GM19438 (cell line): ENCODE measurements around the gene ITIH5.
A peak's percentile ranks its signal among the peaks of the same experiment; 100 is the strongest.
"Not testable (repeated sequence)": the region's sequence is repeated elsewhere in the genome, so short reads cannot be mapped to it uniquely, and the experiment has no call there.

Experiments used
- ATAC-seq: cut with Tn5 transposase; IDR thresholded peaks from one replicate; pipeline ENCODE4 v1.9.1; 2021; ENCODE audit warnings: low read depth; ENCODE audit not compliant: unreplicated experiment

Gene ITIH5

GRCh38 chr10:7689591-7689990, 22.8 kb upstream of the ITIH5 start:
- no peak for ATAC-seq

DNA sequence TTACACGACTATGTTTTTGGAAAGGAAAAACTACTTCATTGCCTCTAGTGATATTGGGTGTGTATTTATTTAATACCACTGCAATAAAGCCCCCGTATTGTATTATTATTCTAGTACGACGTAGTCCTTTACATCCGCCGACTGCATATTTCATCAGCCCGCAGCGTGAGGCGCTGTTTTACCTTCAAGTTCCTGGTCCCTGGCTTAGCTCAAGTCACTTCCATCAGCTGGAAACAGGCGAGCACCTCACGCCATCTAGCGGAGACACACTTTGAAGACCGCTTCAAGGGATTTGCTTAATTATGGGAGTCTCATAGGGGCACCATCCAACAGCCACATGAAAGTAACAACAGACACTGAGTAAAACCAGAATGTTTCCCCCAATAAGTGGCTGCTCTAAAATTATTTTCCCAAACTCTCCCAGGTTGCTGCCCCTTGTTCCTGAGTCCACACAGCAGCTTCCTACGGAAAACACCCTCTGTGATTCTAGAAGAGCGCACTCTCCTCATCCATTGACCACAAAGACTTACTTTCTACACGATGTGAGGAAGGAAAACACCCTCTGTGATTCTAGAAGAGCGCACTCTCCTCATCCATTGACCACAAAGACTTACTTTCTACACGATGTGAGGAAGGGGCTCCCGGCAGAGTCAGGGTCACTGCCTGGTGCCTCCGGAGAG, 20.6 kb upstream of the ITIH5 start:
- peak; percentile 97 for ATAC-seq

GRCh38 chr10:7686351-7687171, 19.8 kb upstream of the ITIH5 start:
- no peak for ATAC-seq

DNA sequence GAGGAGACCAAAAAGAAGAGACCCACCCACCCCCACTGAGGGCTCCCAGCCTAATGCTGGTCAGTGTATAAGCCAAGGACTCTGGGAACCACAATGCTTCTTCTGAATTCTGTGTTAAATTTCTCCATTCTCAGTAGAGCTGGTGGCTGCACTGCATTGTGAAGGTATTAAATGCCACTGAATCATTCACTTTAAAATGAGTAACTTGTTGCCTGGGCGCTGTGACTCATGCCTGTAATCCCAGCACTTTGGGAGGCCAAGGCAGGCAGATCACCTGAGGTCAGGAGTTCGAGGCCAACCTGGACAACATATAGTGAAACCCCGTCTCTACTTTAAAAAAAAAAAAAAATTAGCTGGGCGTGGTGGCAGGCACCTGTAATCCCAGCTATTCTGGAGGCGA, 13.3 kb upstream of the ITIH5 start:
- not testable (repeated sequence) for ATAC-seq

GRCh38 chr10:7679256-7679655, 12.5 kb upstream of the ITIH5 start:
- ATAC-seq: no peak

GRCh38 chr10:7672341-7673134, 5.8 kb upstream of the ITIH5 start:
- ATAC-seq: no peak

DNA sequence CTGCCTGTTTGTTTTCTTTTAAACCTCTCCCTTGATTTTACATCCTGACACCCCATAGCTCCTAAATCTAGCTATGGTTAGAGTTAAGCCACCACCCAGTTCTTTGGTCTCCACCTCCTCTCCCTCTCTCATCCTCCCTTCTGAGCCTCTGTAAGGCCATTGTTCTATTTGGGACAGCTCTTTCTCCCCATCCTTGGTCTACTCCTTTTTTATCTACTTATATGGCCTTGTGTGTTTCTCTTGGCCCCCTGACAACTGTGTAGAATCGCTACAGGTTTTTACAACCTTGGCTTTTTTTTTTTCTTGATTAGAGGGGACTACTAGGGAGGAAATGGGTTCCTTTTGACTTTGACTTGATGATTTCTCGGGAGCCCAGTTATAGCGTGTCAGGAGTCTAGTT, 3.4 kb upstream of the ITIH5 start:
- ATAC-seq: no peak

DNA sequence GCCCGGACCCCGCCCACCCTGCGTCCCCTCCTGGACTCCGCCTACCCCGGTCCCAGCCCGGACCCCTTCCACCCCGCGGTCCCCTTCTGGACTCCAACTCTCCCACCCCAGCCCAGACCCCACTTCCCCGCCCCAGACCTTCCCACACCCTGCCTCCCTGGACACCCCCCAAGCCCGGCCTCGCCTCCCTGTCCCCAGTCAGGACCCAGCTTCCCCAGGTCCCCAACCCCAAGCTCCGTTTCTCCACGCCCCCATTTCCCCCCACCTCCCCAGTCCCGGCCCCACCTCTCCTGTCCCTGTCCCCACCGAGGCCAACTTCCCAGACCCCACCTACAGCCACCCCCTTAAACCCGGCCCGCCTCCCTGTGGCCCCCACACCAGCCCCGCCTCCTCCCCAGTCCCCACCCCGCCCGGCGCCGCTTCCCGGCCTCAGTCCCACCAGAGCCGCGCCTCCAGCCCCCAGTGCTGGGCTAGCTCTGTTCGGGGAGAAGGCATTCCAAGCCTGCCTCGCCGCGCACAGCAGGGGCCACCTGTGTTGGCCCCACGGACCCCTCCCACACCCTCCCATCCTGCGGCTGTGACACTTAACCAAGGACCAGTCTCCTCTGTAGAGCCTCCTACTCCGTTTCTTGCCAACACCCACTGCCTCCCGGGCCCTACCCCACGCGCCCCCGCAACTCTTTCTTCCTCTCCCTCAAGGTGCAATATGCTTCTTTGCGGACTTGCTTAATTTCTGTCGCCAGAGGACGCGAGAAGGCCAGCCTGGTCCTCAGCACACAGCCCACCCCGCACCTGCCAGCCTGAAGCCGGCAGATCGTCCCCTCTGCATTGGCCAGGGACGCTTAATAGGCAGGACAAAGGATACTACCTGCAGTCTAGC, 736 bp upstream of the ITIH5 start:
- ATAC-seq: no peak

- ATAC-seq: no peak
These were observed 999 bp downstream of the ITIH5 start for GRCh38 chr10:7665767-7666166.

DNA sequence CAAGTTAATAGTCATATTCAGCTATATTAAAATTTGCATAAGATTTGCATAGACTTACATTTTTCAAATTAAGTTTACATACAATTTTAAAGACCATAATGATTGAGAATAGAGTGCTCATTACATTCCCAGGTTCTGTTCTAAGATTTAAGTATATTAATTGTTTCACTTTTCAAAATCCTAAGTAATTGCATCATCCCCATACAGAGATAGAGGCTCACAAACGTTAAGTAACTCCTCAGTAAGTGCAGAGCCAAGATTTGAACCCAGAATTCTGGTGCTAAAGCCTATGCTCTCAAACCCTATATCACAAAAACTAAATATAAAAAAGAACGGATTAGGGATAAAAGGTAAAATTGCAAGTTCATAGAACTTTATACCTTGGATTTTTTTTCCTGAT, 2.1 kb downstream of the ITIH5 start:
- ATAC-seq: no peak

GRCh38 chr10:7662522-7662921, 4.2 kb downstream of the ITIH5 start:
- ATAC-seq: no peak

DNA sequence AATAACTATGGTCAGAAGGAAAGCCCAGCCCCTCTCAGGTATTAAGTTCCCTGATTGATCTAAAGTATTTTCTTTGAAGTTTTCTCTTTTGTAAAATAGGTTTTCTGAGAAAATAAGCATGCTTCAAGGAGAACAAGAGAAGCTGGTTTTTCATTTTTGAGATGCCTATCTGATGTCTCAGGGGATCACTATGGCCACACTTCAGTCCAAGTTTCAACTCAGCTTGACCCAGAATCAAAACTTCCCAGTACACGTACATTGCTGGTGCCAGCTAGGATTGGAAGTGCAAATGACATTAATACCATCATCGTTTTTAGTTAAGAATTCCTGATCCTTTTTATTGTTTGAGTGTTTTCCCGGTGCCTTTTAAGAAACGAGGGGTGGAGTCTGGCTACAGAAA, 7.2 kb downstream of the ITIH5 start:
- no peak for ATAC-seq

- no peak for ATAC-seq
These were observed 9.2 kb downstream of the ITIH5 start for GRCh38 chr10:7657552-7657951.

DNA sequence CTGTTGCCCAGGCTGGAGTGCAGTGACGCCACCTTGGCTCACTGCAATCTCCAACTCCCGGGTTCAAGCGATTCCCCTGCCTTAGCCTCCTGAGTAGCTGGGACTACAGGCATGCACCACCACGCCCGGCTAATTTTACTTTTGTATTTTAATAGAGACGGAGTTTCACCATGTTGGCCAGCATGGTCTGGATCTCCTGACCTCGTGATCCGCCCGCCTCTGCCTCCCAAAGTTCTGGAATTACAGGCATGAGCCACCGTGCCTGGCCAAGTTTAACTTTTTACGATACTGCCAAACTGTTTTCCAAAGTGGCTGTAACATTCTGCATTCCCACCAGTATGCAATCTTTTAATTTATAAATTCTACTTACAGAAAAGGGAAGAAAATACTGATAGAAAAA, 9.7 kb downstream of the ITIH5 start:
- ATAC-seq: not testable (repeated sequence)

GRCh38 chr10:7651853-7652470, 14.8 kb downstream of the ITIH5 start:
- ATAC-seq: no peak

DNA sequence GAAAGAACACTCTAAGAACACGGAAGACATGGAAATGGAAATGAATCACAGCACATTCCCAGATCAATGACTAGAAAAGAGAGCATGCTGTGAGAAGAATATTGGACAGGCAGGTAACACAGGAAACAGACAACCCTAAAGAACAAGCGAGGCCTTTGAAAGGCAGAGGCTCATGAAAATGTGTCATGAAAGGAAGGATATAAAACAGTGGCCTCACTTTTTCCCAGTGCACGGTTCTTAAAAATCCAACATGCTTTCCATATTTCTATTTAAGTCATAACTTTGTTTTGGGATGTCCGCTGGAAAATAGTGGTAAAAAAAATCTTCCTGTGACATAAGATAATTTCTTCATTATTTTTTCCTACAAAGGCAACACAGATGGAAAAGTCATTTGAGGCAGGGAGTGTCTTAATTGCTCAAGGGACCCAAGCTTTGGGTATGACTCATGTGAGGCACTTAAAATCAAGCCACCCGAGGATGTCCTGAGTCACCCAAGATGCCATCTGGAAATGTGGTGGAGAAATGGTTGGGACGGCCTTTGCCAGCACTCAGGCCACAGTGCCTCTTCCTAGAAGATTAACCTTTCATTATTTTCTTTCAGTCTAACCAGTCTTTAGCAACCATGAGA, 17.0 kb downstream of the ITIH5 start:
- no peak for ATAC-seq

DNA sequence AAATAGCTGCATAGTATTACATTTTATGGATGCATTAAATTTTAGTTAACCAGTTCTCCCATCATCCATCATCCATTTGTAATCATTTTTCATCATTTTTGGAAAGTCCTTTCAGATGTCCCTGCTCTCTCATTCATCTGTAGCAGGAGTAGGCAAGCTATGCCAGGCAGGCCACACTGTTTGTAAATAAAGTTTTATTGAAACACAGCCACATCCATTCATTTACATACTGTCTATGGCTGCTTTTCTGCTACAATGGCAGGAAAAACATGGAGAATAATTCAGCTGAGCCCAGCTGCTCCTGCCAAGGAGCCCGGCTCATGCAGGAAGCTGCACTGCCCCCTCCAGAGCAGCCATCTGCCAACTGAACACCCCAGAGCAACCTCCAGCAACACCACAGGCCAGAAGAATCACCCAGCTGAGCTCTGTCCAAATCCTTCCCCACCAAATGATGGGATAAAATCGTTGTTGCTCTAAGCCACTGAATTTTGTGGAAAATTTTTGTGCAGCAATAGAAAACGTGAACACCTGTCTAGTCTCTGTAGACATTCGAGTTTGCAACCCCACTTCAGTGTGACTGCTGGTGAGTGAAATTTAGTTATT, 19.6 kb downstream of the ITIH5 start:
- ATAC-seq: no peak

GRCh38 chr10:7642491-7643011, 24.2 kb downstream of the ITIH5 start:
- ATAC-seq: no peak
